WTC11 (cell line): ENCODE data around the gene KCNJ8. TPM values are rescaled to one million over a fixed set of nuclear protein-coding genes. Genes with fewer than 3 reads are reported as not detected.

Experiments
- ATAC-seq: fragments of 200-7000 bp; cut with Tn5 transposase; 2 replicates; pipeline ENCODE4 v1.10.0; 2021; ENCODE audit warnings: mild to moderate bottlenecking, moderate library complexity
- CTCF ChIA-PET: fragments of 300-600 bp; sonication (Branson Sonifier 250); formaldehyde crosslinking; loops from one replicate; lab custom pipeline; 2021; ENCODE audit warnings: antibody characterized with exemption; lab: Charles Lee
- POLR2A ChIA-PET: fragments of 350-600 bp; sonication (Branson Sonifier 250); formaldehyde crosslinking; loops from one replicate; lab custom pipeline; 2021; ENCODE audit warnings: antibody characterized with exemption; lab: Charles Lee
- DNase-seq: peaks from one replicate; pipeline ENCODE4 v3.0.0; 2021; ENCODE audit warnings: low spot score
- H3K27ac Mint-ChIP-seq: 2 replicates; pipeline ENCODE4 v1.8.0; 2021; ENCODE audit warnings: mixed read lengths
- H3K27me3 Mint-ChIP-seq: 2 replicates; pipeline ENCODE4 v1.8.0; 2021; ENCODE audit warnings: low read depth, mild to moderate bottlenecking, moderate library complexity, mixed read lengths
- H3K36me3 Mint-ChIP-seq: 2 replicates; pipeline ENCODE4 v1.8.0; 2021; ENCODE audit warnings: mixed read lengths
- H3K4me1 Mint-ChIP-seq: 2 replicates; pipeline ENCODE4 v1.8.0; 2022; ENCODE audit warnings: mixed read lengths
- H3K4me3 Mint-ChIP-seq: 2 replicates; pipeline ENCODE4 v1.8.0; 2021; ENCODE audit warnings: mild to moderate bottlenecking, moderate library complexity, mixed read lengths
- H3K9me3 Mint-ChIP-seq: 2 replicates; pipeline ENCODE4 v1.8.0; 2021; ENCODE audit warnings: mixed read lengths
- ATF1 ChIP-seq: sonication (generic); formaldehyde crosslinking; IDR thresholded peaks from 2 replicates; pipeline ENCODE4 v1.8.1; 2023; ENCODE audit warnings: mild to moderate bottlenecking, moderate library complexity, missing genetic modification reagents
- NFYB ChIP-seq: sonication (generic); formaldehyde crosslinking; conservative IDR thresholded peaks from 2 replicates; pipeline ENCODE4 v1.8.0; 2022; ENCODE audit warnings: low read depth, missing genetic modification reagents
- RELA ChIP-seq: sonication (generic); formaldehyde crosslinking; IDR thresholded peaks from 2 replicates; pipeline ENCODE4 v1.8.1; 2022; ENCODE audit warnings: missing genetic modification reagents, mild to moderate bottlenecking, borderline replicate concordance
- ZNF232 ChIP-seq: sonication (generic); formaldehyde crosslinking; IDR thresholded peaks from 2 replicates; pipeline ENCODE4 v1.8.0; 2022; ENCODE audit warnings: mild to moderate bottlenecking, missing genetic modification reagents
- ZNF263 ChIP-seq: sonication (generic); formaldehyde crosslinking; IDR thresholded peaks from 2 replicates; pipeline ENCODE4 v1.8.1; 2022; ENCODE audit warnings: low read depth, mild to moderate bottlenecking, moderate library complexity, missing genetic modification reagents
- ZNF423 ChIP-seq: fragments of 250-450 bp; sonication (Bioruptor Pico); IDR thresholded peaks from 2 replicates; pipeline ENCODE4 v2.1.2; 2022; ENCODE audit warnings: mild to moderate bottlenecking, moderate library complexity
- total RNA-seq: library from RNA; stranded (reverse); gene quantifications from 3 replicates; pipeline ENCODE4 v1.2.3, GENCODE V29; 2021
- TF ChIP-seq, protein P1 (sequence below): sonication (generic); formaldehyde crosslinking; IDR thresholded peaks from 2 replicates; pipeline ENCODE4 v1.8.1; 2023; ENCODE audit warnings: mild to moderate bottlenecking, moderate library complexity, missing genetic modification reagents
- TF ChIP-seq, protein P2 (sequence below): sonication (generic); formaldehyde crosslinking; IDR thresholded peaks from 2 replicates; pipeline ENCODE4 v1.8.0; 2023; ENCODE audit warnings: mild to moderate bottlenecking, missing genetic modification reagents
- TF ChIP-seq, protein P3 (sequence below): fragments of 250-450 bp; sonication (Bioruptor Pico); IDR thresholded peaks from 2 replicates; pipeline ENCODE4 v1.9.0; 2021; ENCODE audit warnings: mild to moderate bottlenecking
- TF ChIP-seq, protein P4 (sequence below): sonication (generic); formaldehyde crosslinking; IDR thresholded peaks from 2 replicates; pipeline ENCODE4 v1.8.1; 2022; ENCODE audit warnings: low read depth, mild to moderate bottlenecking, moderate library complexity, missing genetic modification reagents, borderline replicate concordance
- TF ChIP-seq, protein P5 (sequence below): sonication (generic); formaldehyde crosslinking; IDR thresholded peaks from 2 replicates; pipeline ENCODE4 v1.8.1; 2022; ENCODE audit warnings: missing genetic modification reagents, borderline replicate concordance
- TF ChIP-seq, protein P6 (sequence below): fragments of 200-600 bp; IDR thresholded peaks from 2 replicates; pipeline ENCODE4 v1.8.0; 2022; ENCODE audit warnings: antibody characterized with exemption
- TF ChIP-seq, protein P7 (sequence below): sonication (generic); formaldehyde crosslinking; IDR thresholded peaks from 2 replicates; pipeline ENCODE4 v1.8.1; 2023; ENCODE audit warnings: mild to moderate bottlenecking, missing genetic modification reagents
- TF ChIP-seq, protein P8 (sequence below): sonication (generic); formaldehyde crosslinking; IDR thresholded peaks from 2 replicates; pipeline ENCODE4 v1.8.1; 2023; ENCODE audit warnings: mild to moderate bottlenecking, missing genetic modification reagents

The KCNJ8 gene
- total RNA-seq, 1 experiment from 2014 or later, result 1.4 TPM

DNA sequence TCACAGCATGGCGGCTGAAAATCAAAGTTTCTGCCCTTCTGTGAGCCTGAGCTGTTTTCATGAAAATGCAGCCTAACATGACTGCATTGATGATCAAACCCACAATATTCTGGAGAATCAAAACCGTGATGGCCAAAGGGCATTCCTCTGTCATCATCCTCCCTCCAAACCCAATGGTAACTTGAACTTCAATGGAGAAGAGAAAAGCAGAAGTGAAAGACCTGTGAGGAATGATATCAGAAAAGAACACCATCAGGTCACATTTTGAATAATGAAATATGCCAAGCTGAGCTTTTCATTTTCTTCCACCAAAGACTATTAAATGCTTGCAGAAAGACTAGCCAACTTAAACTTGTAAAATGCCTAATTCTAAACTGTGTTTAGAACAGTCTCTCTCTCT, 8.1 kb downstream of the KCNJ8 start:
- ChIA-PET CTCF (no interaction called here), POLR2A (no interaction called here)
- TF ChIP-seq ZNF263, result no peak
- TF ChIP-seq, protein P1, sequence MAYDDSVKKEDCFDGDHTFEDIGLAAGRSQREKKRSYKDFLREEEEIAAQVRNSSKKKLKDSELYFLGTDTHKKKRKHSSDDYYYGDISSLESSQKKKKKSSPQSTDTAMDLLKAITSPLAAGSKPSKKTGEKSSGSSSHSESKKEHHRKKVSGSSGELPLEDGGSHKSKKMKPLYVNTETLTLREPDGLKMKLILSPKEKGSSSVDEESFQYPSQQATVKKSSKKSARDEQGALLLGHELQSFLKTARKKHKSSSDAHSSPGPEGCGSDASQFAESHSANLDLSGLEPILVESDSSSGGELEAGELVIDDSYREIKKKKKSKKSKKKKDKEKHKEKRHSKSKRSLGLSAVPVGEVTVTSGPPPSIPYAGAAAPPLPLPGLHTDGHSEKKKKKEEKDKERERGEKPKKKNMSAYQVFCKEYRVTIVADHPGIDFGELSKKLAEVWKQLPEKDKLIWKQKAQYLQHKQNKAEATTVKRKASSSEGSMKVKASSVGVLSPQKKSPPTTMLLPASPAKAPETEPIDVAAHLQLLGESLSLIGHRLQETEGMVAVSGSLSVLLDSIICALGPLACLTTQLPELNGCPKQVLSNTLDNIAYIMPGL (CRISPR knock-in tag), result no peak
- no peak for TF ChIP-seq NFYB (CRISPR knock-in tag)

DNA sequence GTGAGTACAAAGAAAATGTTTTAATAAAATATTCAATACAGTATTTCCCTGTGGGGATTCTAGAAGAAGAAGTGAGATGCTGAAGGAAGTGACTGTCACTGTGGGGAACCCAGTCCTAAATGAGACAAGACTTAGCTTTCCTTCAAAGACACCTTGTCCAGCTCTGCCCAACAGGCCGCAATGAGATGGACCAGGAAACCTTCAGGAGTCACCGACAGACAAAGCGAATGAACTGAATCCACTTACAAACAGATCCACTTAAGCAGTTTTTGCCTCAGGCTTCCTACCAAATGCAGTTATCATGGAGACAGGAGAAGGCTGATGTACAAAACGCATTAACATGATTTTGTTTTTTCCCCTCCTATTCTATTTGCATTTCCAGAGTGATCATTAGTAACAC, 9.6 kb downstream of the KCNJ8 start:
- H3K36me3 Mint-ChIP-seq, result no peaks in the 10 kb centered on the region
- no peak for TF ChIP-seq ZNF232 (CRISPR knock-in tag)
- no peak for TF ChIP-seq RELA (CRISPR knock-in tag)
- TF ChIP-seq, protein P2, sequence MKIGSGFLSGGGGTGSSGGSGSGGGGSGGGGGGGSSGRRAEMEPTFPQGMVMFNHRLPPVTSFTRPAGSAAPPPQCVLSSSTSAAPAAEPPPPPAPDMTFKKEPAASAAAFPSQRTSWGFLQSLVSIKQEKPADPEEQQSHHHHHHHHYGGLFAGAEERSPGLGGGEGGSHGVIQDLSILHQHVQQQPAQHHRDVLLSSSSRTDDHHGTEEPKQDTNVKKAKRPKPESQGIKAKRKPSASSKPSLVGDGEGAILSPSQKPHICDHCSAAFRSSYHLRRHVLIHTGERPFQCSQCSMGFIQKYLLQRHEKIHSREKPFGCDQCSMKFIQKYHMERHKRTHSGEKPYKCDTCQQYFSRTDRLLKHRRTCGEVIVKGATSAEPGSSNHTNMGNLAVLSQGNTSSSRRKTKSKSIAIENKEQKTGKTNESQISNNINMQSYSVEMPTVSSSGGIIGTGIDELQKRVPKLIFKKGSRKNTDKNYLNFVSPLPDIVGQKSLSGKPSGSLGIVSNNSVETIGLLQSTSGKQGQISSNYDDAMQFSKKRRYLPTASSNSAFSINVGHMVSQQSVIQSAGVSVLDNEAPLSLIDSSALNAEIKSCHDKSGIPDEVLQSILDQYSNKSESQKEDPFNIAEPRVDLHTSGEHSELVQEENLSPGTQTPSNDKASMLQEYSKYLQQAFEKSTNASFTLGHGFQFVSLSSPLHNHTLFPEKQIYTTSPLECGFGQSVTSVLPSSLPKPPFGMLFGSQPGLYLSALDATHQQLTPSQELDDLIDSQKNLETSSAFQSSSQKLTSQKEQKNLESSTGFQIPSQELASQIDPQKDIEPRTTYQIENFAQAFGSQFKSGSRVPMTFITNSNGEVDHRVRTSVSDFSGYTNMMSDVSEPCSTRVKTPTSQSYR, result no peak
- TF ChIP-seq, protein P3, sequence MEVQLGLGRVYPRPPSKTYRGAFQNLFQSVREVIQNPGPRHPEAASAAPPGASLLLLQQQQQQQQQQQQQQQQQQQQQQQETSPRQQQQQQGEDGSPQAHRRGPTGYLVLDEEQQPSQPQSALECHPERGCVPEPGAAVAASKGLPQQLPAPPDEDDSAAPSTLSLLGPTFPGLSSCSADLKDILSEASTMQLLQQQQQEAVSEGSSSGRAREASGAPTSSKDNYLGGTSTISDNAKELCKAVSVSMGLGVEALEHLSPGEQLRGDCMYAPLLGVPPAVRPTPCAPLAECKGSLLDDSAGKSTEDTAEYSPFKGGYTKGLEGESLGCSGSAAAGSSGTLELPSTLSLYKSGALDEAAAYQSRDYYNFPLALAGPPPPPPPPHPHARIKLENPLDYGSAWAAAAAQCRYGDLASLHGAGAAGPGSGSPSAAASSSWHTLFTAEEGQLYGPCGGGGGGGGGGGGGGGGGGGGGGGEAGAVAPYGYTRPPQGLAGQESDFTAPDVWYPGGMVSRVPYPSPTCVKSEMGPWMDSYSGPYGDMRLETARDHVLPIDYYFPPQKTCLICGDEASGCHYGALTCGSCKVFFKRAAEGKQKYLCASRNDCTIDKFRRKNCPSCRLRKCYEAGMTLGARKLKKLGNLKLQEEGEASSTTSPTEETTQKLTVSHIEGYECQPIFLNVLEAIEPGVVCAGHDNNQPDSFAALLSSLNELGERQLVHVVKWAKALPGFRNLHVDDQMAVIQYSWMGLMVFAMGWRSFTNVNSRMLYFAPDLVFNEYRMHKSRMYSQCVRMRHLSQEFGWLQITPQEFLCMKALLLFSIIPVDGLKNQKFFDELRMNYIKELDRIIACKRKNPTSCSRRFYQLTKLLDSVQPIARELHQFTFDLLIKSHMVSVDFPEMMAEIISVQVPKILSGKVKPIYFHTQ (CRISPR knock-in tag), result no peak
- TF ChIP-seq, protein P4, sequence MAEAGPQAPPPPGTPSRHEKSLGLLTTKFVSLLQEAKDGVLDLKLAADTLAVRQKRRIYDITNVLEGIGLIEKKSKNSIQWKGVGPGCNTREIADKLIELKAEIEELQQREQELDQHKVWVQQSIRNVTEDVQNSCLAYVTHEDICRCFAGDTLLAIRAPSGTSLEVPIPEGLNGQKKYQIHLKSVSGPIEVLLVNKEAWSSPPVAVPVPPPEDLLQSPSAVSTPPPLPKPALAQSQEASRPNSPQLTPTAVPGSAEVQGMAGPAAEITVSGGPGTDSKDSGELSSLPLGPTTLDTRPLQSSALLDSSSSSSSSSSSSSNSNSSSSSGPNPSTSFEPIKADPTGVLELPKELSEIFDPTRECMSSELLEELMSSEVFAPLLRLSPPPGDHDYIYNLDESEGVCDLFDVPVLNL, result no peak
- TF ChIP-seq, protein P5, sequence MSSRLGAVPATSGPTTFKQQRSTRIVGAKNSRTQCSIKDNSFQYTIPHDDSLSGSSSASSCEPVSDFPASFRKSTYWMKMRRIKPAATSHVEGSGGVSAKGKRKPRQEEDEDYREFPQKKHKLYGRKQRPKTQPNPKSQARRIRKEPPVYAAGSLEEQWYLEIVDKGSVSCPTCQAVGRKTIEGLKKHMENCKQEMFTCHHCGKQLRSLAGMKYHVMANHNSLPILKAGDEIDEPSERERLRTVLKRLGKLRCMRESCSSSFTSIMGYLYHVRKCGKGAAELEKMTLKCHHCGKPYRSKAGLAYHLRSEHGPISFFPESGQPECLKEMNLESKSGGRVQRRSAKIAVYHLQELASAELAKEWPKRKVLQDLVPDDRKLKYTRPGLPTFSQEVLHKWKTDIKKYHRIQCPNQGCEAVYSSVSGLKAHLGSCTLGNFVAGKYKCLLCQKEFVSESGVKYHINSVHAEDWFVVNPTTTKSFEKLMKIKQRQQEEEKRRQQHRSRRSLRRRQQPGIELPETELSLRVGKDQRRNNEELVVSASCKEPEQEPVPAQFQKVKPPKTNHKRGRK, result no peak
- TF ChIP-seq, protein P6, sequence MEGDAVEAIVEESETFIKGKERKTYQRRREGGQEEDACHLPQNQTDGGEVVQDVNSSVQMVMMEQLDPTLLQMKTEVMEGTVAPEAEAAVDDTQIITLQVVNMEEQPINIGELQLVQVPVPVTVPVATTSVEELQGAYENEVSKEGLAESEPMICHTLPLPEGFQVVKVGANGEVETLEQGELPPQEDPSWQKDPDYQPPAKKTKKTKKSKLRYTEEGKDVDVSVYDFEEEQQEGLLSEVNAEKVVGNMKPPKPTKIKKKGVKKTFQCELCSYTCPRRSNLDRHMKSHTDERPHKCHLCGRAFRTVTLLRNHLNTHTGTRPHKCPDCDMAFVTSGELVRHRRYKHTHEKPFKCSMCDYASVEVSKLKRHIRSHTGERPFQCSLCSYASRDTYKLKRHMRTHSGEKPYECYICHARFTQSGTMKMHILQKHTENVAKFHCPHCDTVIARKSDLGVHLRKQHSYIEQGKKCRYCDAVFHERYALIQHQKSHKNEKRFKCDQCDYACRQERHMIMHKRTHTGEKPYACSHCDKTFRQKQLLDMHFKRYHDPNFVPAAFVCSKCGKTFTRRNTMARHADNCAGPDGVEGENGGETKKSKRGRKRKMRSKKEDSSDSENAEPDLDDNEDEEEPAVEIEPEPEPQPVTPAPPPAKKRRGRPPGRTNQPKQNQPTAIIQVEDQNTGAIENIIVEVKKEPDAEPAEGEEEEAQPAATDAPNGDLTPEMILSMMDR, result no peak
- TF ChIP-seq, protein P7, sequence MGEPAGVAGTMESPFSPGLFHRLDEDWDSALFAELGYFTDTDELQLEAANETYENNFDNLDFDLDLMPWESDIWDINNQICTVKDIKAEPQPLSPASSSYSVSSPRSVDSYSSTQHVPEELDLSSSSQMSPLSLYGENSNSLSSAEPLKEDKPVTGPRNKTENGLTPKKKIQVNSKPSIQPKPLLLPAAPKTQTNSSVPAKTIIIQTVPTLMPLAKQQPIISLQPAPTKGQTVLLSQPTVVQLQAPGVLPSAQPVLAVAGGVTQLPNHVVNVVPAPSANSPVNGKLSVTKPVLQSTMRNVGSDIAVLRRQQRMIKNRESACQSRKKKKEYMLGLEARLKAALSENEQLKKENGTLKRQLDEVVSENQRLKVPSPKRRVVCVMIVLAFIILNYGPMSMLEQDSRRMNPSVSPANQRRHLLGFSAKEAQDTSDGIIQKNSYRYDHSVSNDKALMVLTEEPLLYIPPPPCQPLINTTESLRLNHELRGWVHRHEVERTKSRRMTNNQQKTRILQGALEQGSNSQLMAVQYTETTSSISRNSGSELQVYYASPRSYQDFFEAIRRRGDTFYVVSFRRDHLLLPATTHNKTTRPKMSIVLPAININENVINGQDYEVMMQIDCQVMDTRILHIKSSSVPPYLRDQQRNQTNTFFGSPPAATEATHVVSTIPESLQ (CRISPR knock-in tag), result no peak
- no peak for TF ChIP-seq ATF1 (CRISPR knock-in tag)
- TF ChIP-seq ZNF423 (CRISPR knock-in tag), result no peak
- TF ChIP-seq, protein P8, sequence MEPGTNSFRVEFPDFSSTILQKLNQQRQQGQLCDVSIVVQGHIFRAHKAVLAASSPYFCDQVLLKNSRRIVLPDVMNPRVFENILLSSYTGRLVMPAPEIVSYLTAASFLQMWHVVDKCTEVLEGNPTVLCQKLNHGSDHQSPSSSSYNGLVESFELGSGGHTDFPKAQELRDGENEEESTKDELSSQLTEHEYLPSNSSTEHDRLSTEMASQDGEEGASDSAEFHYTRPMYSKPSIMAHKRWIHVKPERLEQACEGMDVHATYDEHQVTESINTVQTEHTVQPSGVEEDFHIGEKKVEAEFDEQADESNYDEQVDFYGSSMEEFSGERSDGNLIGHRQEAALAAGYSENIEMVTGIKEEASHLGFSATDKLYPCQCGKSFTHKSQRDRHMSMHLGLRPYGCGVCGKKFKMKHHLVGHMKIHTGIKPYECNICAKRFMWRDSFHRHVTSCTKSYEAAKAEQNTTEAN (CRISPR knock-in tag), result no peak
- H3K27ac Mint-ChIP-seq, result no peak overlapping the region
- H3K9me3 Mint-ChIP-seq, result peaks cover 4% of the 10 kb centered on the region; the same call in 1 of the 2 replicates
- ATAC-seq (no peak), DNase-seq (no peak)
- H3K27me3 Mint-ChIP-seq, result no peaks in the 10 kb centered on the region
- CTCF ChIA-PET, result no interaction called here
- no peaks in the 10 kb centered on the region for H3K4me1 Mint-ChIP-seq
- H3K4me3 Mint-ChIP-seq, result no peak overlapping the region
- POLR2A ChIA-PET, result no interaction called here

More for the DNA sequence above, 8.1 kb downstream of the KCNJ8 start:
- H3K27me3 Mint-ChIP-seq, result no peaks in the 10 kb centered on the region
- H3K4me3 Mint-ChIP-seq, result no peak overlapping the region
- H3K9me3 Mint-ChIP-seq, result peaks cover 4% of the 10 kb centered on the region; the same call in 1 of the 2 replicates
- H3K4me1 Mint-ChIP-seq, result no peaks in the 10 kb centered on the region
- H3K36me3 Mint-ChIP-seq, result no peaks in the 10 kb centered on the region
- no peak overlapping the region for H3K27ac Mint-ChIP-seq
- no peak for ATAC-seq
- DNase-seq, result no peak
